Epithelial cell of proximal tubule (primary cell): ENCODE results near the gene CNTFR. TPM values are rescaled to one million over a fixed set of nuclear protein-coding genes. Genes with fewer than 3 reads are reported as not detected.
A peak's percentile ranks its signal among the peaks of the same experiment; 100 is the strongest.

Experiments used
- DNase-seq: peaks from one replicate; pipeline ENCODE4 v3.0.0-alpha.2; 2011; ENCODE audit warnings: low read depth
- H3K4me3 ChIP-seq: 2 replicates; pipeline ENCODE4 v1.5.1; 2011; ENCODE audit warnings: low read depth, mild to moderate bottlenecking, low read length
- total RNA-seq: library from RNA; depleted of rRNA; stranded (reverse); fragments of >200 nt; gene quantifications from 2 replicates; pipeline ENCODE4 v1.2.3, GENCODE V29; 2015
- TF ChIP-seq, protein P1 (sequence below): conservative IDR thresholded peaks from 2 replicates; pipeline ENCODE4 v1.5.1; 2012; ENCODE audit warnings: low read depth, mild to moderate bottlenecking, low read length

Gene CNTFR
- total RNA-seq, 1 donor from 2014 or later, result not detected

DNA sequence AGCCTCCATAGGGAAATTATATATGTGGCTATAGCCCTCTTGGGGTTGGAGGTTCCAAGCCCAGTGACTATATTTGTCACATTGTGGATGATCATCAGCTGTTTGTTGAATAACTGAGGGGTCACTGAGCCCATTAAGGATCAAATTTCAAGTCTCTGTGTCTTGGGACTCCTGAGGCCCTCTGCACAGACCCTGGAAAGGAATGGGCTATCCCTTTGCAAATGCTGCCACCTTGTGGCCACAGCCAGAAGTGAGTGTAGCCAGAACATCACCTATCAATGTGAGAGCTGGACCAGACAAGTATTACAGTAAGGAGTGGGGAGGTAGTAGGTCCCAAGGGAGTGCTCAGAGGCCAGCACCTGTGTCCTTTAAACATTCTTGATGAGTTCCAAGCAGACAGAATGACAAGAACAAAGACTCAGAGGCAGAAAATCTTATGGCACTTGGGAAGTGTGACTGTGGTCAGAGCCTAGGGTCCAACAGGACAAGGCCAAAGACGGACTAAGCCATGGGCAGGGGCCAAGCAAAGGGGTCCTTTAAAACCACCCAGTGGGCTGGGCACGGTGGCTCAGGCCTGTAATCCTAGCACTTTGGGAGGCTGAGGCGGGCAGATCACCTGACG is 14.2 kb upstream of the CNTFR start:
- DNase-seq, result no peak
- TF ChIP-seq, protein P1, sequence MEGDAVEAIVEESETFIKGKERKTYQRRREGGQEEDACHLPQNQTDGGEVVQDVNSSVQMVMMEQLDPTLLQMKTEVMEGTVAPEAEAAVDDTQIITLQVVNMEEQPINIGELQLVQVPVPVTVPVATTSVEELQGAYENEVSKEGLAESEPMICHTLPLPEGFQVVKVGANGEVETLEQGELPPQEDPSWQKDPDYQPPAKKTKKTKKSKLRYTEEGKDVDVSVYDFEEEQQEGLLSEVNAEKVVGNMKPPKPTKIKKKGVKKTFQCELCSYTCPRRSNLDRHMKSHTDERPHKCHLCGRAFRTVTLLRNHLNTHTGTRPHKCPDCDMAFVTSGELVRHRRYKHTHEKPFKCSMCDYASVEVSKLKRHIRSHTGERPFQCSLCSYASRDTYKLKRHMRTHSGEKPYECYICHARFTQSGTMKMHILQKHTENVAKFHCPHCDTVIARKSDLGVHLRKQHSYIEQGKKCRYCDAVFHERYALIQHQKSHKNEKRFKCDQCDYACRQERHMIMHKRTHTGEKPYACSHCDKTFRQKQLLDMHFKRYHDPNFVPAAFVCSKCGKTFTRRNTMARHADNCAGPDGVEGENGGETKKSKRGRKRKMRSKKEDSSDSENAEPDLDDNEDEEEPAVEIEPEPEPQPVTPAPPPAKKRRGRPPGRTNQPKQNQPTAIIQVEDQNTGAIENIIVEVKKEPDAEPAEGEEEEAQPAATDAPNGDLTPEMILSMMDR, result peak; percentile 96
- no peak overlapping the region for H3K4me3 ChIP-seq

GRCh38 chr9:34601937-34602573 is 12.5 kb upstream of the CNTFR start:
- H3K4me3 ChIP-seq, result no peak overlapping the region
- TF ChIP-seq, protein P1, result no peak
- DNase-seq, result no peak

GRCh38 chr9:34600908-34601307 is 11.4 kb upstream of the CNTFR start:
- no peak overlapping the region for H3K4me3 ChIP-seq
- TF ChIP-seq, protein P1, result no peak
- no peak for DNase-seq

GRCh38 chr9:34599546-34599945 is 10.0 kb upstream of the CNTFR start:
- DNase-seq, result no peak
- no peak overlapping the region for H3K4me3 ChIP-seq
- TF ChIP-seq, protein P1, result no peak

GRCh38 chr9:34594177-34594576 is 4.7 kb upstream of the CNTFR start:
- no peak overlapping the region for H3K4me3 ChIP-seq
- TF ChIP-seq, protein P1, result no peak
- DNase-seq, result no peak

- H3K4me3 ChIP-seq, result no peak overlapping the region
- no peak for DNase-seq
- TF ChIP-seq, protein P1, result no peak
Measured at GRCh38 chr9:34592895-34593601, 3.5 kb upstream of the CNTFR start.
